Measurements from ENCODE around the gene GLRA2. TPM values are rescaled to one million over a fixed set of nuclear protein-coding genes. Genes with fewer than 3 reads are reported as not detected.
A peak's percentile ranks its signal among the peaks of the same experiment; 100 is the strongest.

The GLRA2 gene
- total RNA-seq, 1 donor from 2014 or later, result not detected

DNA sequence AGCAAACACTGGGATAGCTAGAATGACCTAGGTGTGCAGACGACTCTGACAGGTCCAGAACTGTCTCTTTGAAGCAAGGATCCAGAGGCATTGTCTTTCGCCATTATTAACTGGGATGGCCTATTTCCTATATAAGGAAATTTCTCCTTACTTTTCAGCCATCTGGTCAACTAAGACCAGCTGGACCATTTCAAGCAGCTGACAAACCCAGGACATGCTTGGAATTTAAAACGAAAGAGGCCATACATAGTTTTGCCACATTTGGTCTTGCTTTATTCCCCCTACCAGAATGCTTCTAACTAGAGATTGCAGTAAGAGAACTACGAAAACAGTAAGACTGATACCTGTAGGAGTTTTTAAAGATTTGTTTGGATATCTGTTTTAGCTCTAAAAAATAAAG, 87.0 kb downstream of the GLRA2 start:
- no peak for DNase-seq (ENCODE audit: low spot score)
- Mint-ChIP-seq H3K4me3 (ENCODE audit: unreplicated experiment) (no peak overlapping the region), H3K27ac (ENCODE audit: unreplicated experiment) (no peak overlapping the region), H3K9me3 (ENCODE audit: unreplicated experiment) (no peaks in the 10 kb centered on the region), H3K36me3 (ENCODE audit: low read depth, unreplicated experiment) (no peaks in the 10 kb centered on the region), H3K27me3 (ENCODE audit: unreplicated experiment) (peaks cover 2% of the 10 kb centered on the region), H3K4me1 (ENCODE audit: unreplicated experiment) (no peaks in the 10 kb centered on the region)
- TF ChIP-seq CTCF (IDR thresholded peaks at IDR 0.05; ENCODE audit: unreplicated experiment), result no peak

DNA sequence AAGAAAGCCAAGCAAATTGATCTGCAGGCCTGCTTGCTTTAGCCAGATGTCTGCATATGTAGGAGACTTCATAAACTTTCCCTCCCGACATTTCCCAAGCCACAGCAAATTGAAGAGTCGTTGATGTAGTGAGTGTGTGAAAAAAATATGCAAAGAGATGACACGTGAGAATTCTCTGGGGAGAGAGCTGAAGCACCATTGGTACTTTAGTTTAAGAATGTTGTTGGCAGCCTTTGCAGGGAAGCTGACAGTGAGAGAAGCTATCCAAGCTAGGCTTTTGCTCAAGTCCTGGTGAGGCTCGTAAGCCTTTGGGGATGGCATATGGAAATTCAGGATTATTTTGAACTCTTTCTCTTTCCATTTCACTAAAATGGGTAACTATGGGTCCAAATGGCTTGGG, 87.5 kb downstream of the GLRA2 start:
- Mint-ChIP-seq H3K27ac (ENCODE audit: unreplicated experiment) (no peak overlapping the region), H3K27me3 (ENCODE audit: unreplicated experiment) (peaks cover 2% of the 10 kb centered on the region), H3K9me3 (ENCODE audit: unreplicated experiment) (no peaks in the 10 kb centered on the region), H3K4me3 (ENCODE audit: unreplicated experiment) (no peak overlapping the region), H3K36me3 (ENCODE audit: low read depth, unreplicated experiment) (no peaks in the 10 kb centered on the region), H3K4me1 (ENCODE audit: unreplicated experiment) (no peaks in the 10 kb centered on the region)
- DNase-seq (ENCODE audit: low spot score), result no peak
- TF ChIP-seq CTCF (IDR thresholded peaks at IDR 0.05; ENCODE audit: unreplicated experiment), result no peak

GRCh38 chrX:14618177-14618965, 89.0 kb downstream of the GLRA2 start:
- Mint-ChIP-seq H3K4me1 (ENCODE audit: unreplicated experiment) (no peaks in the 10 kb centered on the region), H3K9me3 (ENCODE audit: unreplicated experiment) (no peaks in the 10 kb centered on the region), H3K27ac (ENCODE audit: unreplicated experiment) (no peak overlapping the region), H3K36me3 (ENCODE audit: low read depth, unreplicated experiment) (no peaks in the 10 kb centered on the region), H3K4me3 (ENCODE audit: unreplicated experiment) (no peak overlapping the region), H3K27me3 (ENCODE audit: unreplicated experiment) (peaks cover 2% of the 10 kb centered on the region)
- no peak for TF ChIP-seq CTCF (IDR thresholded peaks at IDR 0.05; ENCODE audit: unreplicated experiment)
- no peak for DNase-seq (ENCODE audit: low spot score)

DNA sequence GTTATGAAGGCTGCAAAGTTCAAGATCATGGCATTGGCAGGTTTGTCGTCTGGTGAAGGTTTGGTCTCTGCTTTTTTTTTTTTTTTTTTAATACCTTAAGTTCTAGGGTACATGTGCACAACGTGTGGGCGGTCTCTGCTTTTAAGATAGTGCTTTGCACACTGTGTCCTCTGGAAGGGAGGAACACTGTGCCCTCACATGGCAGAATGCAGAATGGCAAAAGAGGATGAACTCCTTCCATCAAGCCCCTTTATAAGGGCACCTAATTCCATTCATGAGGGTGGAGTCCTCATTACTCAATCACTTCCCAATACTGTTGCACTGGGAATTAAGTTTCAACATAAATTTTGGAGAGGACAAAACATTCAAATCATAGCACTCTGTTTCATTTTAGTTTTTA, 101.4 kb downstream of the GLRA2 start:
- no peak for TF ChIP-seq CTCF (IDR thresholded peaks at IDR 0.05; ENCODE audit: unreplicated experiment)
- Mint-ChIP-seq H3K9me3 (ENCODE audit: unreplicated experiment) (no peaks in the 10 kb centered on the region), H3K36me3 (ENCODE audit: low read depth, unreplicated experiment) (no peaks in the 10 kb centered on the region), H3K4me3 (ENCODE audit: unreplicated experiment) (no peak overlapping the region), H3K4me1 (ENCODE audit: unreplicated experiment) (peaks cover 5% of the 10 kb centered on the region), H3K27me3 (ENCODE audit: unreplicated experiment) (no peaks in the 10 kb centered on the region), H3K27ac (ENCODE audit: unreplicated experiment) (no peak overlapping the region)
- peak; percentile 3 for DNase-seq (ENCODE audit: low spot score)
